Lower leg skin (tissue), 4 donors: ENCODE measurements around the gene OBSL1. TPM values are rescaled to one million over a fixed set of nuclear protein-coding genes. Genes with fewer than 3 reads are reported as not detected.

Experiments used
- DNase-seq, 2 donors: peaks; one replicate each; pipeline ENCODE4 v3.0.0-alpha.2; 2019; ENCODE audit warnings: low spot score in 2 of 2
- H3K4me3 ChIP-seq: fragments of 200-600 bp; sonication (generic); 2 replicates; pipeline ENCODE4 v1.5.1; 2017; ENCODE audit warnings: mild to moderate bottlenecking, low read depth; ENCODE audit not compliant: poor library complexity, severe bottlenecking
- CTCF ChIP-seq, 3 donors: fragments of 450-650 bp; IDR thresholded peaks; one replicate each; pipeline ENCODE4 v1.5.1; 2016; ENCODE audit warnings: antibody characterized with exemption in 3 of 3, mild to moderate bottlenecking in 3 of 3, moderate library complexity in 2 of 3
- POLR2A ChIP-seq, 2 donors: fragments of 450-650 bp; IDR thresholded peaks; one replicate each; pipeline ENCODE4 v1.6.1; 2016 to 2017; ENCODE audit warnings: antibody characterized with exemption in 2 of 2, mild to moderate bottlenecking in 1 of 2, moderate library complexity in 1 of 2
- WGBS, 2 donors: methylation state at CpG; one replicate each; pipeline ENCODE4 v1.1.5; 2018; 5-methylcytosine and 5-hydroxymethylcytosine counted together
- intact Hi-C: fragments of 100-400 bp; cut with DNase I; formaldehyde crosslinking; loops from one replicate; pipeline ENCODE4 v1.15.0; 2023; ENCODE audit warnings: low total_unique reads
- total RNA-seq, 4 donors: library from RNA; depleted of rRNA; stranded (reverse); fragments of >200 nt; gene quantifications; one replicate each; pipeline ENCODE4 v1.1.0, GENCODE V29; 2016

The OBSL1 gene
- total RNA-seq, 4 donors from 2014 or later: 34.2 to 52.7 (median 42.7) TPM

- no peak overlapping the region for H3K4me3 ChIP-seq
- intact Hi-C loops: no loop called here
- DNase-seq: no peak
- TF ChIP-seq CTCF (IDR thresholded peaks at IDR 0.05): no peak
- no peak for TF ChIP-seq POLR2A (IDR thresholded peaks at IDR 0.05)
- 31 to 36% methylated on average over 15 of the region's 15 CpGs for WGBS, 2 donors
Observed at GRCh38 chr2:219511547-219512325, 59.6 kb downstream of the OBSL1 start.

GRCh38 chr2:219510512-219511135 lies 60.7 kb downstream of the OBSL1 start:
- no peak for TF ChIP-seq POLR2A (IDR thresholded peaks at IDR 0.05)
- no peak for TF ChIP-seq CTCF (IDR thresholded peaks at IDR 0.05)
- no peak for DNase-seq
- 18 to 29% methylated on average over 22 of the region's 22 CpGs for WGBS, 2 donors
- intact Hi-C loops: no loop called here
- H3K4me3 ChIP-seq: no peak overlapping the region

- no peak for DNase-seq
- intact Hi-C loops: no loop called here
- H3K4me3 ChIP-seq: no peak overlapping the region
- peak in 1 of 3 donors; percentile 8 for TF ChIP-seq CTCF (IDR thresholded peaks at IDR 0.05)
- TF ChIP-seq POLR2A (IDR thresholded peaks at IDR 0.05): no peak
- 2 to 3% methylated on average over 26 of the region's 26 CpGs for WGBS, 2 donors
Observed at GRCh38 chr2:219509780-219510511, 61.4 kb downstream of the OBSL1 start.

GRCh38 chr2:219508971-219509779 lies 62.2 kb downstream of the OBSL1 start:
- 4% methylated on average over 14 of the region's 14 CpGs for WGBS, 2 donors
- intact Hi-C loops: no loop called here
- no peak overlapping the region for H3K4me3 ChIP-seq
- DNase-seq: no peak
- no peak for TF ChIP-seq CTCF (IDR thresholded peaks at IDR 0.05)
- TF ChIP-seq POLR2A (IDR thresholded peaks at IDR 0.05): no peak

- H3K4me3 ChIP-seq: no peak overlapping the region
- TF ChIP-seq POLR2A (IDR thresholded peaks at IDR 0.05) (no peak), CTCF (IDR thresholded peaks at IDR 0.05) (no peak)
- WGBS, 2 donors: 61 to 79% methylated on average over 3 to 4 of the region's 4 CpGs
- DNase-seq: no peak
- intact Hi-C loops: no loop called here
Observed at GRCh38 chr2:219508444-219508734, 63.0 kb downstream of the OBSL1 start.
